Stimulated activated CD8-positive, alpha-beta memory T cell treated with anti-CD3 and anti-CD28 coated beads, Interleukin-7, amount 100 ng/mL, for 24 hours (primary cell): ENCODE results near the gene LPO.

Experiments
- DNase-seq: peaks from one replicate; pipeline ENCODE4 v3.0.0-alpha.2; 2020; ENCODE audit warnings: low read depth

Gene LPO

GRCh38 chr17:58229384-58229783 is 9.0 kb upstream of the LPO start:
- DNase-seq = no peak

GRCh38 chr17:58229881-58230280 is 8.5 kb upstream of the LPO start:
- no peak for DNase-seq

GRCh38 chr17:58231641-58232040 is 6.7 kb upstream of the LPO start:
- no peak for DNase-seq

GRCh38 chr17:58232707-58233156 is 5.7 kb upstream of the LPO start:
- no peak for DNase-seq

GRCh38 chr17:58233543-58233942 is 4.8 kb upstream of the LPO start:
- DNase-seq = no peak

- no peak for DNase-seq
These were observed 3.9 kb upstream of the LPO start for GRCh38 chr17:58234512-58234911.

GRCh38 chr17:58235821-58236220 is 2.6 kb upstream of the LPO start:
- no peak for DNase-seq

GRCh38 chr17:58236394-58236793 is 2.0 kb upstream of the LPO start:
- DNase-seq = no peak

GRCh38 chr17:58239987-58240386 is 1.6 kb downstream of the LPO start:
- no peak for DNase-seq

- no peak for DNase-seq
These were observed 3.9 kb downstream of the LPO start for GRCh38 chr17:58242171-58242784.

GRCh38 chr17:58244963-58245362 is 6.6 kb downstream of the LPO start:
- DNase-seq = no peak

- no peak for DNase-seq
These were observed 7.2 kb downstream of the LPO start for GRCh38 chr17:58245428-58246103.

GRCh38 chr17:58246104-58246740 is 7.8 kb downstream of the LPO start:
- DNase-seq = no peak

- no peak for DNase-seq
These were observed 8.4 kb downstream of the LPO start for GRCh38 chr17:58246781-58247180.

- DNase-seq = no peak
These were observed 9.4 kb downstream of the LPO start for GRCh38 chr17:58247511-58248363.

GRCh38 chr17:58248955-58249269 is 10.5 kb downstream of the LPO start:
- no peak for DNase-seq

GRCh38 chr17:58249270-58250133 is 11.1 kb downstream of the LPO start:
- peak; percentile 58 for DNase-seq

- DNase-seq = no peak
These were observed 12.1 kb downstream of the LPO start for GRCh38 chr17:58250344-58251011.

GRCh38 chr17:58252141-58252540 is 13.8 kb downstream of the LPO start:
- DNase-seq = no peak

GRCh38 chr17:58253082-58253481 is 14.7 kb downstream of the LPO start:
- no peak for DNase-seq

GRCh38 chr17:58254803-58255202 is 16.4 kb downstream of the LPO start:
- DNase-seq = no peak
